Endothelial cell (in vitro differentiated cells): ENCODE data around the gene IQCE. TPM values are rescaled to one million over a fixed set of nuclear protein-coding genes. Genes with fewer than 3 reads are reported as not detected.
"Not testable (repeated sequence)": the region's sequence is repeated elsewhere in the genome, so short reads cannot be mapped to it uniquely, and the experiment has no call there.

Source experiments
- DNase-seq: peaks from one replicate; pipeline ENCODE4 v3.0.0; 2021; ENCODE audit warnings: low spot score
- H3K27ac Mint-ChIP-seq: one replicate; pipeline ENCODE4 v1.8.0; 2021; ENCODE audit warnings: mixed read lengths, inconsistent platforms; ENCODE audit not compliant: unreplicated experiment
- H3K27me3 Mint-ChIP-seq: one replicate; pipeline ENCODE4 v1.8.0; 2021; ENCODE audit warnings: mild to moderate bottlenecking, moderate library complexity, mixed read lengths, inconsistent platforms; ENCODE audit not compliant: unreplicated experiment
- H3K36me3 Mint-ChIP-seq: one replicate; pipeline ENCODE4 v1.8.0; 2021; ENCODE audit warnings: mild to moderate bottlenecking, low read depth, mixed read lengths, inconsistent platforms; ENCODE audit not compliant: unreplicated experiment
- H3K4me1 Mint-ChIP-seq: one replicate; pipeline ENCODE4 v1.8.0; 2021; ENCODE audit warnings: mild to moderate bottlenecking, mixed read lengths, inconsistent platforms; ENCODE audit not compliant: unreplicated experiment
- H3K4me3 Mint-ChIP-seq: one replicate; pipeline ENCODE4 v1.8.0; 2021; ENCODE audit warnings: mild to moderate bottlenecking, mixed read lengths, inconsistent platforms; ENCODE audit not compliant: unreplicated experiment
- H3K9me3 Mint-ChIP-seq: one replicate; pipeline ENCODE4 v1.8.0; 2021; ENCODE audit warnings: mixed read lengths, inconsistent platforms; ENCODE audit not compliant: unreplicated experiment
- total RNA-seq: library from RNA; stranded (reverse); fragmentation: NEBNext Ultra II Directional; extraction: Animal tissue kit (Norgen Biotek cat#: 25700); gene quantifications from one replicate; pipeline ENCODE4 v1.2.1, GENCODE V29; 2021; ENCODE audit not compliant: unreplicated experiment
- TF ChIP-seq, protein P1 (sequence below): fragments of 200-600 bp; sonication (generic); IDR thresholded peaks from one replicate; pipeline ENCODE4 v1.5.0; 2021; ENCODE audit warnings: antibody characterized with exemption; ENCODE audit not compliant: unreplicated experiment

Gene IQCE
- total RNA-seq, 1 donor from 2014 or later: 9.6 TPM

DNA sequence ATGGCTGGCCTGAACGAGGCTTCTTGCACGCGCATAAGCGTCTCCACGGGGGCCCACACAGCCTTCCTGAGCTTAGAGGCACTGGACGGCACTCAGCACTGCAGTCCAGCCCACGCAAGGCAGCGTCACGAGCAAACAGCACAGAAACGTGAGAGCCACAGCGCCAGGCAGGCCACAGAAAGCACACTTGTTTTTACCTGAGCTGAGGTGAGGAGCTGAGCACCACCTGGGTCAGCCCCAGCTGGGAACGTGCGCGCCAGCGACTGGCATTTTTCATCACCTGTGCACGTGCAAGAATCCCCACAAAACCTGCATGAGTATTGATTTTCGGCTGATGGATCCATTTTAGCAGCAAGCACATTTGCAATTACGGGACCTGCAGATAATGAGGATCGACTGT, 26.7 kb downstream of the IQCE start:
- H3K27me3 Mint-ChIP-seq: peaks cover 7% of the 10 kb centered on the region
- peaks cover 5% of the 10 kb centered on the region for H3K36me3 Mint-ChIP-seq
- TF ChIP-seq, protein P1, sequence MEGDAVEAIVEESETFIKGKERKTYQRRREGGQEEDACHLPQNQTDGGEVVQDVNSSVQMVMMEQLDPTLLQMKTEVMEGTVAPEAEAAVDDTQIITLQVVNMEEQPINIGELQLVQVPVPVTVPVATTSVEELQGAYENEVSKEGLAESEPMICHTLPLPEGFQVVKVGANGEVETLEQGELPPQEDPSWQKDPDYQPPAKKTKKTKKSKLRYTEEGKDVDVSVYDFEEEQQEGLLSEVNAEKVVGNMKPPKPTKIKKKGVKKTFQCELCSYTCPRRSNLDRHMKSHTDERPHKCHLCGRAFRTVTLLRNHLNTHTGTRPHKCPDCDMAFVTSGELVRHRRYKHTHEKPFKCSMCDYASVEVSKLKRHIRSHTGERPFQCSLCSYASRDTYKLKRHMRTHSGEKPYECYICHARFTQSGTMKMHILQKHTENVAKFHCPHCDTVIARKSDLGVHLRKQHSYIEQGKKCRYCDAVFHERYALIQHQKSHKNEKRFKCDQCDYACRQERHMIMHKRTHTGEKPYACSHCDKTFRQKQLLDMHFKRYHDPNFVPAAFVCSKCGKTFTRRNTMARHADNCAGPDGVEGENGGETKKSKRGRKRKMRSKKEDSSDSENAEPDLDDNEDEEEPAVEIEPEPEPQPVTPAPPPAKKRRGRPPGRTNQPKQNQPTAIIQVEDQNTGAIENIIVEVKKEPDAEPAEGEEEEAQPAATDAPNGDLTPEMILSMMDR: no peak
- no peak overlapping the region for H3K4me3 Mint-ChIP-seq
- no peak for DNase-seq
- H3K9me3 Mint-ChIP-seq: no peaks in the 10 kb centered on the region
- no peak overlapping the region for H3K27ac Mint-ChIP-seq
- peaks cover 6% of the 10 kb centered on the region for H3K4me1 Mint-ChIP-seq

DNA sequence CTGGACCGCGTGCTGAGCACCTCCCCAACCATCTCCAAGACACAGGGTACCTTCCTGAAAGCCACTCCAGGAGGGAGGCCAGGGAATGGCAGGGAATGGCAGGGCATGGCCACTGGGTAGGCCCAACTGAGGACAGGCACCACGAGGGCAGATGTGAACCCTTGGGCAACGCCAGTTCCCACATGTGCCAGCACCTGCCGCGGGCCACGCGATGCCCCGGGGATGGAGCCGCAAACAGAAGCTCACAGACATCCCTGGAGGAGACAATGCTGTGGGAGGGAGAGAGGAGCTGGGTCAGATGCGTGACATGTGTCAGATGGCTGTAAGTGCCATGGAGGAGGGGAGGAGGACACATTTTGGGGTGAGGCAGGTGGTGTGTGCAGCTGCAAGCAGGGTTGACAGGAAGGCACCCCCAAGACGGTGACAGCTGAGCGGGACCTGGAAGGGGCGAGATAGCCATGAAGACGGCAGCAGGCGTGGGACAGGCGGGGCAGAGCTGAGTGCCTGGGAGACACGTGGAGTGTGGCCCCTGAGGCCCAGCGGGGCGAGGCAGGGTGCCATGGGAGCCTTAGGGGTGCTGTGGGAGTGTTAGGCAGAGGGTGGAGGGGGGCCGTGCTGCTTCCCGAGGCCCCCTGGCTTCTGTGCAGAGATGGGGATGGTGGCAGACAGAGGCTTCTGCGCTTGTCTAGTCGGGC, 27.7 kb downstream of the IQCE start:
- Mint-ChIP-seq H3K27ac (no peak overlapping the region), H3K36me3 (peaks cover 5% of the 10 kb centered on the region)
- DNase-seq: no peak

DNA sequence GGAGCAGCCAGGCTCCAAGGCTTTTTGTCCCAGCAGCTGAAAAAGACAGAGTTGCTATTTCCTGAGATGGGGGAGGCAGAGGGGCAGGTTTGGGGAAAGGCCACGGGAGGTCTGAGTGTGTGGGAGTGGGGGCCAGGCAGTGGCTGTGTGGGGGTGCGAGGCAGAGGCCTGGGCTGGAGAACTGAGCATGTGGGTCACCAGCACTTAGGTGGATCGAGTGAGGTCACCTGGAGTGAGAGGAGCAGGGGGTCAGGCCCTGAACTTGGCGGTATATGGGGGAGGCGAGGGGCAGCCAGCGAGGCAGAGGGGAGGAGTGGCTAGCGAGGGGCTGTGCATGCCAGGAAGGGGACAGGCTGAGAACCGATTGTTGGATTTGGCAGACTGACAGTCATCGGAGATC, 28.4 kb downstream of the IQCE start:
- Mint-ChIP-seq H3K9me3 (no peaks in the 10 kb centered on the region), H3K36me3 (peaks cover 7% of the 10 kb centered on the region), H3K4me3 (no peak overlapping the region), H3K4me1 (peaks cover 6% of the 10 kb centered on the region), H3K27ac (no peak overlapping the region), H3K27me3 (peaks cover 7% of the 10 kb centered on the region)
- DNase-seq: no peak
- TF ChIP-seq, protein P1: no peak

More for the DNA sequence above, 27.7 kb downstream of the IQCE start:
- H3K4me1 Mint-ChIP-seq: peaks cover 6% of the 10 kb centered on the region
- TF ChIP-seq, protein P1: no peak
- H3K4me3 Mint-ChIP-seq: no peak overlapping the region
- H3K27me3 Mint-ChIP-seq: peaks cover 7% of the 10 kb centered on the region
- no peaks in the 10 kb centered on the region for H3K9me3 Mint-ChIP-seq

DNA sequence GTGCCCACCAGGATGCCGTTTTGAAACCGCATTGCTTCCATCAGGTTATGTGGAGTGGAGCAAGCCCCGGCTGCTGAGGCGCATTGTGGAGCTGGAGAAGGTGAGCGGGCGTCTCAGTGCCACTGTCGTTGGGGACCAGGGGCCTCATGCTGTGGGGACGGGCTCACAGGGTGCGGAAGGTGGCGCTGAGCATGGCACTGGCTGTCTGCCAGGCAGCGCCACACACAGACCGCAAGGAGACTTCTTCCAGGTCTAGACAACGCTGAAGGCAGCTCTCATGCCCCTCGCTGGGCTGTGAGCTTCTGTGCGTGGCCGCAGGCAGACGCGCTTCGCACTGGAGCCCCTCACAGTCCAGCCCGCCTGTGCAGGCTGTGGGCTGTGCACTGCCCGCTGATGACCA, 29.0 kb downstream of the IQCE start:
- Mint-ChIP-seq H3K36me3 (peaks cover 9% of the 10 kb centered on the region), H3K4me1 (peaks cover 6% of the 10 kb centered on the region), H3K27me3 (peaks cover 7% of the 10 kb centered on the region), H3K27ac (no peak overlapping the region), H3K9me3 (no peaks in the 10 kb centered on the region), H3K4me3 (no peak overlapping the region)
- DNase-seq: no peak
- TF ChIP-seq, protein P1: no peak

DNA sequence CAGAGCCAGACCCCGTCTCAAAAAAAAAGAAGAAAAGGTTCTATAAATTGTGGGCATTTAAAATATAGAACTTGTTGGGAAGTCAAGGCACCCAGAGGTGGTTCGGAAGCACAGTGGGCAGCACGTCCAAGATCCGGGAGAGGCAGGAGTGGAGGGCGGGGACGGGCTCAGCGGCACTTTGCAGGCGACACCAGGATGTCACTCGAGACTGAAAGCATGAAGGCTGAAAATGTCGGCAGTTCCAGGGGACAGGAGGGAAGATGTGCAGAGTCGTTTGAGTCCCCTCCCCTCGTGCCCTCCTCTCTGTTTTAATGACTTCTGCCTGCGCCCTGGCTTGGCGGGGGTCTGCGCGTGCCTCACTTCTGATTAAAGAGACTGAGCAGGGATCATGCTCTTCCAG, 30.6 kb downstream of the IQCE start:
- H3K27me3 Mint-ChIP-seq: peaks cover 7% of the 10 kb centered on the region
- no peak for DNase-seq
- H3K4me3 Mint-ChIP-seq: no peak overlapping the region
- no peaks in the 10 kb centered on the region for H3K9me3 Mint-ChIP-seq
- no peak overlapping the region for H3K27ac Mint-ChIP-seq
- TF ChIP-seq, protein P1: no peak
- peaks cover 6% of the 10 kb centered on the region for H3K4me1 Mint-ChIP-seq
- H3K36me3 Mint-ChIP-seq: peaks cover 8% of the 10 kb centered on the region

DNA sequence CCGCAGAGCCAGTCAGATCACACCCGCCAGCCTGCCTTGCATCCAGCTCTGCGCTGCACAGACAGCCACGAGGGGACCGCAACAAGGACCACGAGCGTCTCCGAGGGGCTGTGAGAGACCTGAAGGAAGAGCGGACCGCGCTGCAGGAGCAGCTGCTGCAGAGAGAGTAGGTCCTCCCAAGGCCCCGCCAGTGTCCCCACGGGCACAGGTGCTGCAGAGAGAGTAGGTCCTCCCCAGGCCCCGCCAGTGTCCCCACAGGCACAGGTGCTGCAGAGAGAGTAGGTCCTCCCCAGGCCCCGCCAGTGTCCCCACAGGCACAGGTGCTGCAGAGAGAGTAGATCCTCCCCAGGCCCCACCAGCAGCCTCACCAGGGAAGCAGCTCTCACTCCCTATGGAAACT, 31.2 kb downstream of the IQCE start:
- DNase-seq, H3K4me3 Mint-ChIP-seq, H3K9me3 Mint-ChIP-seq, H3K4me1 Mint-ChIP-seq, H3K27me3 Mint-ChIP-seq: not testable (repeated sequence)
- peaks cover 12% of the 10 kb centered on the region for H3K36me3 Mint-ChIP-seq
- H3K27ac Mint-ChIP-seq: peak overlapping the region; percentile 61
